GM18870 (cell line): ENCODE data around the gene TAS1R3.
A peak's percentile ranks its signal among the peaks of the same experiment; 100 is the strongest.
"Not testable (repeated sequence)": the region's sequence is repeated elsewhere in the genome, so short reads cannot be mapped to it uniquely, and the experiment has no call there.

Experiments
- ATAC-seq: cut with Tn5 transposase; IDR thresholded peaks from one replicate; pipeline ENCODE4 v1.9.1; 2021; ENCODE audit warnings: moderate library complexity; ENCODE audit not compliant: unreplicated experiment

The TAS1R3 gene

GRCh38 chr1:1307923-1308755 lies 22.9 kb upstream of the TAS1R3 start, which contains the start of the genes ACAP3 and PUSL1:
TSS of gene ACAP3 (minus strand) at chr1:1307930. CDS start at chr1:1307815, 115 bp downstream.
TSS of gene PUSL1 (plus strand) at chr1:1308597. CDS start at chr1:1308644, 47 bp downstream.
- ATAC-seq: peak; percentile 35

- ATAC-seq: peak; percentile 7
Measured at GRCh38 chr1:1308756-1309250, 22.3 kb upstream of the TAS1R3 start.

- ATAC-seq: no peak
Measured at GRCh38 chr1:1309251-1310108, 21.6 kb upstream of the TAS1R3 start.

GRCh38 chr1:1310109-1310385 lies 21.0 kb upstream of the TAS1R3 start:
- no peak for ATAC-seq

GRCh38 chr1:1310476-1311053 lies 20.5 kb upstream of the TAS1R3 start:
- no peak for ATAC-seq

- ATAC-seq: no peak
Measured at GRCh38 chr1:1311107-1312104, 19.7 kb upstream of the TAS1R3 start.

- no peak for ATAC-seq
Measured at GRCh38 chr1:1312450-1313314, 18.4 kb upstream of the TAS1R3 start.

- no peak for ATAC-seq
Measured at GRCh38 chr1:1313500-1314236, 17.4 kb upstream of the TAS1R3 start.

- ATAC-seq: no peak
Measured at GRCh38 chr1:1314237-1314586, 16.9 kb upstream of the TAS1R3 start.

- ATAC-seq: no peak
Measured at GRCh38 chr1:1314678-1315335, 16.3 kb upstream of the TAS1R3 start.

- ATAC-seq: no peak
Measured at GRCh38 chr1:1315435-1315954, 15.6 kb upstream of the TAS1R3 start.

GRCh38 chr1:1316199-1316598 lies 14.9 kb upstream of the TAS1R3 start:
- not testable (repeated sequence) for ATAC-seq

- no peak for ATAC-seq
Measured at GRCh38 chr1:1317420-1317819, 13.7 kb upstream of the TAS1R3 start.

- no peak for ATAC-seq
Measured at GRCh38 chr1:1318131-1318652, 12.9 kb upstream of the TAS1R3 start.

GRCh38 chr1:1318777-1319645 lies 12.1 kb upstream of the TAS1R3 start:
- ATAC-seq: no peak

GRCh38 chr1:1319646-1319941 lies 11.5 kb upstream of the TAS1R3 start:
- no peak for ATAC-seq
